G401.6 (cell line): ENCODE results near the gene TIMM44.

Source experiments
- FAIRE-seq: peaks from 2 replicates; lab custom pipeline; 2012; peaks lifted over from hg19 to GRCh38; lab: Jason Lieb, UNC

Gene TIMM44

DNA sequence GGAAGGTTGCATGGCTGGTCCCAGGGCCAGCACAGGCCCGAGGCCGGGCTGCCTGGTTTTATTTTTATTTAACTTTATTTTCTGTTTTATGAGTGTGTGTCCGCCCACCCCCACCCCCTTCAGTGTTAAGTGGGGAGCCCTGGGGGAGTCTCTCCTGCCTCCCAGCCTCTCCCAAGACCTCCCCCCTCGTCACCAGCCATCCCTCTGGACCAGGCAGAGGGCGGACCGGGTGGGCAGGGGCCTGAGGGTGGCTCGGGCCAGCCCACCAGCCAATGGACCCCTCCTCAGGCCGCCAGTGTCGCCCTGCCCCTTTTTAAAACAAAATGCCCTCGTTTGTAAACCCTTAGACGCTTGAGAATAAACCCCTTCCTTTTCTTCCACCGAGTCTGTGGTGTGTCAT lies 29.4 kb downstream of the TIMM44 start:
- no peak for FAIRE-seq

DNA sequence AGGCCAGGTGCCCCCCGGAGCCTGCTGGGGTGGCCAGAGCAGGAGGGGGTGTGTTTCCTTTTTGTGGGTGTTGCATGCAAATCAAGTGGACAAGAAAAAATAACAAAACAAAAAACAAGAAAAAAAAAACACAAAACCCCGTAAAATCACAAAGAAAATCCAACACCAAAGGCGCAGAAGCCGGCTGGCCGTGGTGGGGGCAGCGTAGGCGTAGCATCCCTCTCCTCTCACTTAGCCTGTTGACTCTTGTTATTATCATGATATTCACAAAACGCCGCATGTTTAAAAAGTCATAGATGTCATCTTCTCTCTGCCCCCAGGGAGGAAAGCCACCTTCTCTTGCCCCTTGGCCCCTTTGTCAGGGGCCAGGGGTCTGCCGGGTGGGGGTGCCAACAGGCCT lies 29.8 kb downstream of the TIMM44 start:
- FAIRE-seq = no peak

DNA sequence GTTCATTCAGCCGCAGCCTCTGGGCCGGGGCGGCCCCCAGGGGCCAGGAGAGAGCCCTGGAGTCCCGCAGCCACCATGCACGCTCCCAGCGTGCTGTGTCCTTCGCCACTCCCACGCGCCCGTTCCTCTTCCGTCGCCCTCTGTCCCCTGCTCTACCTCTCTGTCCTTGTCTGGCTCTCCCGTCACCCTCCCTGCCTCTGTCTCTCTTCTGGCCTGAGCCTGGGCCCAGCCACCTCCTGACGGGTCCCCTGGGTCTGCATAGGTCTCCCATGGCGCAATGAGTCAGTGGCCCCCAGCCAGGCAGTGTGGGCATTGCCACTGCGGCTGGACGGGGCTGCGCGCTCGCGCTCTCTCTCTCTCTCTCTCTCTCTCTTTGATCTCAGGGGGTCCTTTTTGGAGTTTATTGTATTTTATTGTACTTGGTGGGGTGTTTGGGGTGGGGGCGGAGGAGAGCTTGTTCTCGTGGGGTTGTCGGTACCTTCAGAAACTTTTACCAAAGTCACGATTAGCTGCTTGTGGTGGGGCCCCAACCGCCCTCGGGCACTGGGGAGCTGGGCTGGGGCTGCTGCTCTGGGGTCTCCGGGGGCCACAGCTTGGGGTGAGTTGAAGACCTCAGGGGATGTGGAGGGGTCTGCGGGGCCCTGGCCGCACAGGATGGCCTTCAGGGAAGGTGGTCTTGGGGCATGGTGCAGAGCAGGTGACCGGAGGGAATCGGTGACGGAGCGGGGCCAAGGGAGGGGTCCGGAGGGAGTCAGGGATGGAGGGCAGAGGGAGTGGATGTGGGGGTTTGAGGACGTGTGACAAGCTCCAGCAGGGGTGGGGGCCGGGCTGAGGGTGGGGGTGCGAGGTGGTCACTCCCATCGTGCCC lies 30.5 kb downstream of the TIMM44 start:
- FAIRE-seq = no peak

DNA sequence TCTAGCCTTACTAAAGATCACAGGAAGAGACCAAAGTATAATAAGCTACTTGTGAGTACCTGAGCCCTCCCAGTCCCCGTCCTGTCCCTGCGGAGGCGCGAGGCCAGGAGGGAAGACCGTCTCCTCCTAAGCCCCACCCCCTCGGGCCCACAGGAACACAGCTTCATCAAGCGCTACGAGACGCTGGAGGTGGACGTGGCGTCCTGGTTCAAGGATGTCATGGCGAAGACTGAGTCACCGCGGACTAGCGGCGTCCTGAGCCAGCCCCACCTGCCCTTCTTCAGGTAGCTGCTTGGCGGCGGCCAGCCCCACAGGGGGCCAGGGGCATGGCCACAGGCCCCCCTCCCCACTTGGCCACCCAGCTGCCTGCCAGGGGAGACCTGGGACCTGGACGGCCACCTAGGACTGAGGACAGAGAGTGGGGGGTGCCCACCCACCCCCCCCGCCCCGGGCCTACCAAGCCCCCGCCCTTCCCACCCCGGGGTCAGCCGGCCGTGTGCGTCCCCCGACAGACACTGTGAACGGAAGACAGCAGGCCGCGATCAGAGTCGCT lies 31.2 kb downstream of the TIMM44 start:
- FAIRE-seq = no peak

DNA sequence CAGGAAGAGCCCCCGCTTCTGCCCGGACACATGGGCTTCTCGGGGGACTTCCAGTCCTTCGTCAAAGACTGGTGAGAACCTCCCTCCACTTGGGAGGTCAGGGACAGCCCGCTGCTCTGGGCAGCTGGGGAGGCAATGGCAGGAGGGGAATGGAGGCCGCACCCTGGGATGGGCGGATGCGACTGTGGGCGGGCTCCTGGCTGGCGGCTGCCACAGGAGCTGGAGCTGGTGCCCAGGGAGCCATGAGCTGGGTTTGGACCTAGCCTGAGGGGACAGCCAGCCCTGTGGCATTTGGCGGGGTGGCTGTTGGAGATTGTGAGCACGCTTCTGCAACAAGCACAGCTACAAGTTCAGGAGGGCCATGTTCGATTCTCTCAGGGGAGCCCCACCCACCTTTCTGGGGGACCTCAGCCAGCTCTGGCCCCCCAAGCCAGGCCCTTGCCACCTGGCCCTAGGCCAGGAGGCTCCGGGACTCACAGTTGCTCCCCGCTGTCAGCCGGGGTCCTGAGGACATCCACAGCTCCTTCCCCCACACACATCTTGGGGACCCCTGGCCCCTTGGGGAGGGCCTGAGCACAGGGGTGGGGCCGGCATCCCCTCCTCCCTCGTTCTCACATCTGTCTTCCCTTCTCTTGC lies 31.8 kb downstream of the TIMM44 start:
- FAIRE-seq = no peak

DNA sequence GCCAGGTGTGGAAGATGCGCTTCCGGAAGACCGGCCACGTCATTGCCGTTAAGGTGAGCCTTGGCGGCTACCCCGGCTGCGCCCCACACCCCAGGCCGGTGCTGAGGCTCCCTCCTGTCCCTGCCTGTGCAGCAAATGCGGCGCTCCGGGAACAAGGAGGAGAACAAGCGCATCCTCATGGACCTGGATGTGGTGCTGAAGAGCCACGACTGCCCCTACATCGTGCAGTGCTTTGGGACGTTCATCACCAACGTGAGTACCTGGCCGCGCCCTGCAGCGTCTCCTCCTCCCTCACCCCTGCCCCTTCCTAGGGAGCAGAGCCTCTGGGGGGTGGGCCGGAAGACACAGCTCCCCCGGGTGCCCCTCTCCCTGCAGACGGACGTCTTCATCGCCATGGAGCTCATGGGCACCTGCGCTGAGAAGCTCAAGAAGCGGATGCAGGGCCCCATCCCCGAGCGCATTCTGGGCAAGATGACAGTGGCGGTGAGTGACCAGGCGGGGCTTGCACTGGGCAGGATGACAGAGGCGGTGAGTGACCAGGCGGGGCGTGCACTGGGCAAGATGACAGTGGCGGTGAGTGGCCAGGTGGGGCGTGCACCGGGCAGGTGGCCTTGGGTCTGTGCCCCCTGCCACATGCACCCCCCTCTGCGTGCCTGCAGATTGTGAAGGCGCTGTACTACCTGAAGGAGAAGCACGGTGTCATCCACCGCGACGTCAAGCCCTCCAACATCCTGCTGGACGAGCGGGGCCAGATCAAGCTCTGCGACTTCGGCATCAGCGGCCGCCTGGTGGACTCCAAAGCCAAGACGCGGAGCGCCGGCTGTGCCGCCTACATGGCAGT lies 32.9 kb downstream of the TIMM44 start:
- FAIRE-seq = no peak

DNA sequence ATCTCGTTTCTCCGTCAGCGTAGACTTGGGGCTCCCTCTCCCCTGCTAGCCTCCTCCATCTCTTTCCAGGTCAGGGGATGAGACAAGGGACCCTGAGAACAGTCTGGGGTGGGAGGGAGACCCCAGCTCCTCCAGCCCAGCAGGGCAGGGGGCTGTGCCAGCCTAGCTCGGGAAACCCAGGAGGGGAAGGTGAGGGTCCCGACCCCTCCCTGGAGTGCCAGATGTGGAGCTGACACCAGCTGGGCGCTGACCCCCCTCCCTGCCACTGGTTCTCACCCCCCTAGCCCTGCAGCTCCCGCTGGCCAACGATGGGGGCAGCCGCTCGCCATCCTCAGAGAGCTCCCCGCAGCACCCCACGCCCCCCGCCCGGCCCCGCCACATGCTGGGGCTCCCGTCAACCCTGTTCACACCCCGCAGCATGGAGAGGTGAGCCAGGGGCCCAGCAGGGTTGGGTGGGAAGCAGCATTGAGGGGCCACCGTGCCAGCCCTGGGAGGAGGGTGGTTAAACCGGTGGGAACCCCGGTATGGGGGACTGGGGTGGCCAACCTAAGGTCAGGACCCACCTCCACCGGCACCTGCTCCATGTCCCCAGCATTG lies 33.9 kb downstream of the TIMM44 start:
- FAIRE-seq = no peak

DNA sequence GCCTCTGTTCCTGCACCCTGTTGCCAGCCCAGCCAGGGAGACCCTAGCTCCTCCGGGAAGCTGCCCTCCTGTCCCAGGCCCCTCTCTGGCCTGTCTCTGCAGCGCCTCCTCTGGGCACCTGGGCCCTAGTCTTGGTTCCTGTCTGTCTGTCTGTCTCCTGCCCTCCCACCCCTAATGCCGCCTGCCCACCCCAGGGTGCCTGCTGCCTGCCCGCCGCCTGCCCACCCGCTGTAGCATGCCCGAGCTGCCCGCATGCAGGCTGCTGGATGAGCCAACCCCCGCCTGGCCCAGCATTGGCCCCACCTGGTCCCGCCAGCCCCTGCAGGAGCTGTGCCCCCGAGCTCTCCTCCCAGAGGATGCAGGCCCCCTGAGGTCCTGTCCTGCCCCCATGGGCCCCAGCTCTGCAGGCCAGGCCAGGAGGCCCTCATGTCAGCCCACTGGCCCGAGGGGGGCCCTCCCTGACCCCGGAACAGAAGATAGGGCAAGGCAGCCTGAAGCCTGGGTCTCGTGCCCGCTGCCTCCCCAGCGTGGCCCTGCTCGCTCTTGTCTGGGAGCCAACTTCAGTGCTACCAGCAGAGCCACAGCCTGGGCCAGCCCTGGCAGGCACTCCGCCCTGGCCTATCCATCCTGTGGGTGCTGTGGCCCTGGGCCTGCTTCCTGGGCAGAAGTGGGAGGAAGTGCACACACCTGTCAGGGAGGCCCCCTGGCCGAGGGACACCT lies 34.6 kb downstream of the TIMM44 start:
- FAIRE-seq = no peak

DNA sequence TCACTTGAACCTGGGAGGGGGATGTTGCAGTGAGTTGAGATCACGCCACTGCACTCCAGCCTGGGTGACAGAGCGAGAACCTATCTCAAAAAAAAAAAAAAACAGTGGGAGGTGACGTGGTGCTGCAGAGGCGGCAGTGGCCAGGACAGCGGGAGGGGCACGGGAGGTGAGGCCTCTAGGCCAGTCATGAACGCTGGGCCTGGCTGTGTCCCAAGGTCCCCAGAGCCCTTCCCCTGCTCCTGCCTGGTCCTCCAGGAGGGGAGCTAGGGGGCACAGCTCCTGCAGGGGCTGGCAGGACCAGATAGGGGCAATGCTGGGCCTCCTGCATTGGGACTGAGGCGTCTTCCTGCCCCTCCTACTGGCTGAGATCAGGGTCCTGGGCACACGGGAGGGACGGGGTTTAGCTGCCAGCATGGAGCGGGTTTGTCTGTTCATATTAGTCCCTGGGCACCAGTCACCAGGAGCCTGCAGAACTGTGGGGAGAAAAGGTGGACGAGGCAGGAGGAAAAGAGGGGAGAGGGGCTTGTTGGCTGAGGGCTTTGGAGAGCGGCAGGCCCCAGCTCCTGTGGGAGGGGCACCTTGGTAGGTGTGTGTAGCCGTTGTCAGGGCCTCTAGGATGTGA lies 35.3 kb downstream of the TIMM44 start:
- FAIRE-seq = no peak

DNA sequence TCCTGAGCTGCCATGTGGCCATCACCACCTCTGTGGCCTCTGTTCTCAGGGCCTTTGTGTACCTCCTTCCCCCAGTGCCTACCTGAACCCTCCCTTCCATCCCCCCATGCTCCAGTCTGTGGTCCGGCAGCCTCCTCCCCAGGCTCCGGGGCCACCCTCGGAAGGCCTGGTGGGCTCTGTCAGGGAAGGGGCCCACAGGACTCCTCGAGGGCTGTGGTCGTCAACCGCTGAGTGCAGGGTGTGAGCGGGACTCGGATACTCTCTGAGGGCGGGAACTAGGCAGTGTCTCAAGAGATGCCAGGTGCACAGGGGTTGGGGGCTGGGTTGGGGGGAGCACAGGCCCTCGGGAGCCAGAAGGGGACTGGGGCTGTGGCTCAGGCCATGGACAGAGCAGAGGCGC lies 35.9 kb downstream of the TIMM44 start:
- FAIRE-seq = no peak

DNA sequence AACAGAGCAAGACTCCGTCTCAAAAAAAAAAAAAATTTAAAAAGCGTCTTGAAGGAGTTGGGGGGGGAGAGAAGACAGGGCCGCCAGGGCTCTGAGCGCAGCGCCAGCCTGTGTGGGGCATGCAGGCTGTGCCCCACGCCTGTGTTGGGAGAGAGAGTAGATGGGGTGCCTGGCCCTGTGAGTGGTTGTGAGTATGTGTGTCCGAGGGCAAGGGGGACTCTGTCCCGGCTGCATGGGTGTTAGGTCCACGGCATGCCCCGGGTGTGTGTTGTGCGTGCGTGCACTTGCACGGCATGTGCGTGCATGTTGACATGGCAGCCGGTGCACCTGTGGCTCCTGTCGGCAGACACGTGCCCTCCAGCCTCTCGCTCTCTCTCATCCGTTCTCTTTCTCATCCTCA lies 36.3 kb downstream of the TIMM44 start:
- FAIRE-seq = no peak

DNA sequence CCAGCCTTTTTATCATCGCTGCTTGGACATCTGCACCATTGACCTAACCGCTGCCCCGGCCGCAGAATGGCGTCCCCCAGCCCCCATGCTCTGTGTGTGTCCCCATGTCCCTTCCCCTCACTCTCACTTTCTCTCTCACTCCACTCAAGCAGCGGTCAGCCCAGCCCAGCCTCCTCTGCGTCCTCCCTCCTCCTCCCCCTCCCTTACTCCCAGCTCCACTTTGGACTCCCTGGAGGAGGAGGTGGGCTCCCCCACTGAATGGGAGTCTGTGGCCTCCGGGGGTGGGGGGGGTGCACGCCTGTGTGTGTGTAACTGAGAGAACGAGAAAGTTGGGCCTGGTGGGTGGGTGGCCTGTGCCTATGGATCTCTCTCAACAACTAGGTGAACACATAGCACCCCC lies 37.6 kb downstream of the TIMM44 start:
- no peak for FAIRE-seq

DNA sequence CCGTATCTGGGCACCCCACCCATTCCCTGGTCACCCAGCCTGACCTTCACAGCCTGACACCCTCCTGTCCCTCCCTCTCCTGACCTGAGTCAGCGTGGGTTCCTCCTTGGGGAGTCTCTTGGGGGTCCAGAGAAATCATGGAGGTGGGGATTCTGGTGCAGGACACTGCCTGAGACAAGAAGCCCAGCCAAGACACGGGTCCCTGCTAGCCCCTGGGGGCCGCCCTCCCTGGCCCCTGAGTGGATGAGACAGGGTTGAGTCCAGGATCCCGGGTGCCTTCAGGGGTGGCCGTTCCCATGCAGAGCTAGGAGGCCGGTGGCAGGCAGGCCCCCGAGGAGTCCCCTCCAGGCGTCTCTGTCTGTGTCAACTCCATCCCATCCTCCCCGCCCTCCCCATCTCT lies 38.2 kb downstream of the TIMM44 start:
- FAIRE-seq = no peak

DNA sequence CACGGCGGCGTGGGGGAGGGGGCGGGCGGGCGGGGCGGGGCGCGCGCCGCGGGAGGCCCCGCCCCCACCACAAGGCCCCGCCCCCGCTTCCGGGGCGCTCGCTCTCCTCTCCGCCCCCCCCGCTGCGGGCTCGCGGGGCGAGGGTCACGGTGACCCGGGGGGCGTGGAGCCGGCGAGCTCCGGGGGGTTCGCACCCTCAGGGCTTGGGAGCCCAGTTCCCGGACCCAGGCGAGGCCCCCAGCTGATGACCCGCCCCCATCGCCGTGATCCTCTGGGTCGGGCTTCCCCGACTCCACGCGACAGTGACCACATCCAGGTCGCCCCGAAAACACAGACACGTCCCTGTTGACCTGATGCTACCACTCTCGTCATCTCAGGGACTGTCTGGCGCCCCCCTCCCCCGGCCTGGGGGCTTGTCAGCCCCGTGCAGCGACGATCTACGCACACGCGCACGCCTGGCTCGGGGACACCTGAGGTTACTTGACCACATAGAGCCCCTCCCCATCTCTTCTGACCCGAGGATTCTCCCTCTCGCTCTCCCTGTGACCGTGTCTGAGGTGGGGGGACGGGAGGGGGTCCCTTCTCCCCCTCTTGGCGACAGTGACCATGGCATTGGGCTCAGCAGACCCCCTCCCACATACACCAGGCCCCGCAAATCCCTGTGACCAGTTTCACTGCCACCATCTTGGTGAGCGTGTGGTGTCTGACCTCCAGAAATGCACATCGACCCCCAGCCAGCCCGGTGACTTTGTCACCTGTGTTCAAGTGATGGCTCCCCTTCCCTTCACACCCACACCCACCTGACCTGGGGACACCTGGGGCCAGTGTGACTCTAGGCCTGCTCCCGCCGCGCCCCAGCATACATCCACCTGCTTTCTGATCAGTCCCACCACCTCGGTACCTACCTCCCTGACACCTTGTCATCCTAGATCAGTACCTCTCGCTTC lies 39.1 kb downstream of the TIMM44 start:
- no peak for FAIRE-seq

DNA sequence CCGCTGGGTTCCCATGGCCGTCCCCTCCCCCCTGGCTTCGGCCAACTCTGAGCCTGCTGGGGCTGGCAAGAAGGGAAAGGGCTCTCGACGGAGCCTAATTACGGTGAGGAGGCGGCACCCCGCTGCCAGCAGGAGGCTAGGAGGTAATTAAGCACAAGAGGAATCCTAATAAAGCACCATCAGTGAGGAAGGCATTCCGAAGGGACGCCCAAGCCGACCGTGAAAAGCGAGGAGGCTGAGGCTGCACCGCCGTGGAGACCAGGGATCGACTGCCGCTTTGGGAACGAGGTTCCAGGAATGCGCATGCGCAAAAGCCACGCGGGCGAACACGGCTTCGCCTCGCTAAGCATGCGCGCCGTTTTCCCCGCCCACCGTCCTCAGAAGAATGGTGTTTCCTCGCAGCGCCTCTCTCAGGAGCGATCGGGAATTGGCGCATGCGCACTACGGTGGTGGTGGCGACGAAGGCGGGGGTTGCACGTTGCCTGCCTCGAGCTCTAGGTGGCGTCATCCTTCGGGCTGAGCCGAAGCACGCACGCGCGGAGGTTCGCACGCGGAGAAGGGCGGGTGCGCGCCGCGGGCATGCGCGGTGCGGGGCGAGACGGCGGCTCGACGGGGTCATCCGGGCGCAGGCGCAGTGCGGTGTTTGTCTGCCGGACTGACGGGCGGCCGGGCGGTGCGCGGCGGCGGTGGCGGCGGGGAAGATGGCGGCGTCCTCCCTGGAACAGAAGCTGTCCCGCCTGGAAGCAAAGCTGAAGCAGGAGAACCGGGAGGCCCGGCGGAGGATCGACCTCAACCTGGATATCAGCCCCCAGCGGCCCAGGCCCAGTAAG lies 40.0 kb downstream of the TIMM44 start, which contains the start of gene MAP2K7:
Gene MAP2K7 (plus strand): TSS at position 634 of the 830 bp plus-strand sequence. CDS start 68 bp downstream, at position 702.
- FAIRE-seq = peak; percentile 98

DNA sequence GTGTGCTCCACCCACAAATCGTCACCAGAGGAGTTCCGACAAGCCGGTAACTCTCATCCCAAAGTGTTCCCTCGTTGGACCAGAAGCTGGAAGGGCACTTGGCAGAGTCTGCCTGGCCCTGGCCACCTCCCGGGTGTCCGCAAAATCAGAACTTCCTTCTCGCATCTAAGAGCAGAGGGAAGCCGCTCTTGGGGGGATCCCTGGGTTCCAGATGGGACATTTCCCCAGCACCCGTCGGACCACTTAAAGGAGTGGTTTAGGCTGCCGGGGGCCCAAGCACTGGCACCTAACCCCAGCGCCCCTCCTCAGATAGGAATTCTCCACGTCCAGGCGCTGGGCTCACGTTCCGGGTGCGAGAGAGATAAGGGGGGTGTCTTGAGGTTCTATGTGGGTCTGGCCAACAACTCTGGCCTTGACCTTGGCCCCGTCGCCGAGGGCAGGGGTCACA lies 40.6 kb downstream of the TIMM44 start:
- no peak for FAIRE-seq

DNA sequence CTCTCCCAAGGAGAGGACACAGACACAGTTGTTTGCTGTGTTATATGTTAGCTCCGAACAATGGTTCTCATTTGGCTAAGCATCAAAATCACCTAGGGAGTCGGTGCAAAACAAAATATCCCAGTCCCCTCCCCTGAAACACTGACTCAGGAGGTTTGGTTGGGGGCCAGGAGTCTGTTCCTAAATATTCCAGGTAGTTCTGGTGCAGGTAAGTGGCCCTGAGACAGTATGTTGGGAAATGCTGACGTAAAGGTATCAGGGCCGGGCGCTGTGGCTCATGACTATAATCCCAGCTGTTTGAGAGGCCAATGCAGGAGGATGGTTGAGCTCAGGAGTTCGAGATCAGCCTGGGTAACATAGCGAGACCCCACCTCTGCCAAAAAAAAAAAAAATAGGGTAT lies 42.1 kb downstream of the TIMM44 start:
- no peak for FAIRE-seq

DNA sequence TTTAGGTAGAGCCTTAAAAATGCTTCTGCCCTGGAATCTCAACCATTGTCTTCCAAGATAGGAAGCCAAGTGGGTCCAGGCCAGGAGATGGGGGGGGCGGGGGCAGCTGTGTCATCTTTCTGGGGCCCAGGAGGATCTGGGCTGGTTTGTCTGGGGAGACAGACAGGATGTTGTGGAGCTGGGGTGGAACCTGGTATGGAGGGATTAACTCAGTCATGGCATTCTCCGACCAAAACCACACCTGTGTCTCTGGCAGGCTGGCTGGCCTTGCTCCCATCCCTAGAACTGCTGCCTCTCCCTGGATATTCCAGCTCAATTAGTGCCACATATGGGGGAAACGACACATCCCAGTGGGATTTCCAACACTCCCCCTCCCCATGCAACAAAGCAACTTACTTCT lies 42.5 kb downstream of the TIMM44 start:
- no peak for FAIRE-seq

DNA sequence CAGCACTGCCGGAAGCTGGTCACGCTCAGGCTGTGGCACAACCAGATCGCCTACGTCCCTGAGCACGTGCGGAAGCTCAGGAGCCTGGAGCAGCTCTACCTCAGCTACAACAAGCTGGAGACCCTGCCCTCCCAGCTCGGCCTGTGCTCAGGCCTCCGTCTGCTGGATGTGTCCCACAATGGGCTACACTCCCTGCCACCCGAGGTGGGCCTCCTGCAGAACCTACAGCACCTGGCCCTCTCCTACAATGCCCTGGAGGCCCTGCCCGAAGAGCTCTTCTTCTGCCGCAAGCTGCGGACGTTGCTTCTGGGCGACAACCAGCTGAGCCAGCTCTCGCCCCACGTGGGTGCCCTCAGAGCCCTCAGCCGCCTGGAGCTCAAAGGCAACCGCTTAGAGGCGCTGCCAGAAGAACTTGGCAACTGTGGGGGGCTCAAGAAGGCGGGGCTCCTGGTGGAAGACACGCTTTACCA lies 43.0 kb downstream of the TIMM44 start:
- no peak for FAIRE-seq
